ENCODE data around the gene ABCC3.

The ABCC3 gene

GRCh38 chr17:50672071-50672470 lies 37.4 kb downstream of the ABCC3 start:
- H3K27ac ChIP-seq = no peak overlapping the region
- TF ChIP-seq CTCF (conservative IDR thresholded peaks at IDR 0.05) (no peak), ZFX (IDR thresholded peaks at IDR 0.05) (no peak)

GRCh38 chr17:50672831-50673551 lies 38.3 kb downstream of the ABCC3 start:
- TF ChIP-seq CTCF (conservative IDR thresholded peaks at IDR 0.05) (no peak), ZFX (IDR thresholded peaks at IDR 0.05) (no peak)
- H3K27ac ChIP-seq = peak overlapping the region; percentile 7; the same call in 1 of the 2 replicates

GRCh38 chr17:50675190-50675589 lies 40.5 kb downstream of the ABCC3 start:
- TF ChIP-seq CTCF (conservative IDR thresholded peaks at IDR 0.05) (no peak), ZFX (IDR thresholded peaks at IDR 0.05) (no peak)
- peak overlapping the region; percentile 50 for H3K27ac ChIP-seq

- peak overlapping the region; percentile 50; the same call in 1 of the 2 replicates for H3K27ac ChIP-seq
- no peak for TF ChIP-seq CTCF (conservative IDR thresholded peaks at IDR 0.05)
- TF ChIP-seq ZFX (IDR thresholded peaks at IDR 0.05) = no peak
These were observed 40.9 kb downstream of the ABCC3 start for GRCh38 chr17:50675627-50676026.

GRCh38 chr17:50676065-50676975 lies 41.6 kb downstream of the ABCC3 start:
- no peak overlapping the region; the same call in 1 of the 2 replicates for H3K27ac ChIP-seq
- no peak for TF ChIP-seq ZFX (IDR thresholded peaks at IDR 0.05)
- TF ChIP-seq CTCF (conservative IDR thresholded peaks at IDR 0.05) = no peak

GRCh38 chr17:50677851-50678375 lies 43.2 kb downstream of the ABCC3 start:
- H3K27ac ChIP-seq = no peak overlapping the region
- TF ChIP-seq ZFX (IDR thresholded peaks at IDR 0.05) (no peak), CTCF (conservative IDR thresholded peaks at IDR 0.05) (no peak)
